Pons (tissue), 1 donor: ENCODE measurements around the gene ANG.
"Not testable (repeated sequence)": the region's sequence is repeated elsewhere in the genome, so short reads cannot be mapped to it uniquely, and the experiment has no call there.

Source experiments
- DNase-seq: peaks from one replicate; pipeline ENCODE4 v3.0.0-alpha.2; 2016; ENCODE audit warnings: low spot score

ANG gene

GRCh38 chr14:20688167-20688839, at the start of gene ANG:
Gene ANG (plus strand): TSS chr14:20688764. CDS start chr14:20693565, 4,801 bp downstream.
- DNase-seq, result no peak

- no peak for DNase-seq
These were observed 47.0 kb upstream of the ANG start, which contains the start of gene OR6S1 for GRCh38 chr14:20641591-20641990. Gene OR6S1 (minus strand): TSS chr14:20641691. CDS start chr14:20641691, 0 bp downstream.

GRCh38 chr14:20642182-20642581, 46.4 kb upstream of the ANG start:
- DNase-seq, result no peak

- not testable (repeated sequence) for DNase-seq
These were observed 45.8 kb upstream of the ANG start for GRCh38 chr14:20642755-20643154.

- no peak for DNase-seq
These were observed 44.0 kb upstream of the ANG start for GRCh38 chr14:20644520-20644919.

GRCh38 chr14:20645481-20645880, 43.1 kb upstream of the ANG start:
- no peak for DNase-seq

GRCh38 chr14:20652996-20653975, 35.3 kb upstream of the ANG start:
- DNase-seq, result peak; percentile 25

- no peak for DNase-seq
These were observed 32.7 kb upstream of the ANG start for GRCh38 chr14:20655851-20656250.

- DNase-seq, result no peak
These were observed 32.3 kb upstream of the ANG start for GRCh38 chr14:20656274-20656673.

- no peak for DNase-seq
These were observed 31.1 kb upstream of the ANG start for GRCh38 chr14:20657216-20658211.

- DNase-seq, result no peak
These were observed 30.3 kb upstream of the ANG start for GRCh38 chr14:20658246-20658645.

GRCh38 chr14:20659336-20659735, 29.2 kb upstream of the ANG start:
- DNase-seq, result no peak

- no peak for DNase-seq
These were observed 28.7 kb upstream of the ANG start for GRCh38 chr14:20659813-20660395.

GRCh38 chr14:20661197-20661596, 27.4 kb upstream of the ANG start:
- no peak for DNase-seq

- DNase-seq, result peak; percentile 75
These were observed 25.4 kb upstream of the ANG start for GRCh38 chr14:20662968-20663732.

- DNase-seq, result not testable (repeated sequence)
These were observed 22.1 kb upstream of the ANG start for GRCh38 chr14:20666400-20666961.

GRCh38 chr14:20667957-20668356, 20.6 kb upstream of the ANG start:
- no peak for DNase-seq

GRCh38 chr14:20668969-20669368, 19.6 kb upstream of the ANG start:
- DNase-seq, result no peak

- DNase-seq, result no peak
These were observed 16.8 kb upstream of the ANG start for GRCh38 chr14:20671597-20672283.

- no peak for DNase-seq
These were observed 12.9 kb upstream of the ANG start for GRCh38 chr14:20675669-20676068.
